Gastroesophageal sphincter (tissue), 3 donors: ENCODE results near the gene SEC61A2.

Source experiments
- EP300 ChIP-seq: sonication (generic); formaldehyde crosslinking; IDR thresholded peaks from one replicate; pipeline ENCODE4 v1.6.1; 2017; ENCODE audit warnings: antibody characterized with exemption, mild to moderate bottlenecking
- POLR2A ChIP-seq, 2 donors: fragments of 450-650 bp; IDR thresholded peaks; one replicate each; pipeline ENCODE4 v1.6.1; 2017; ENCODE audit warnings: antibody characterized with exemption in 2 of 2, mild to moderate bottlenecking in 2 of 2, moderate library complexity in 1 of 2
- TF ChIP-seq, protein P1 (sequence below), 4 experiments: fragments of 200-600 bp in 2 of 4; fragments of 450-650 bp in 2 of 4; sonication (generic) in 1 of 4; IDR thresholded peaks; one replicate each; pipeline ENCODE4 v1.5.1; 2017 to 2019; ENCODE audit warnings: antibody characterized with exemption in 4 of 4, mild to moderate bottlenecking in 2 of 4, moderate library complexity in 2 of 4

DNA sequence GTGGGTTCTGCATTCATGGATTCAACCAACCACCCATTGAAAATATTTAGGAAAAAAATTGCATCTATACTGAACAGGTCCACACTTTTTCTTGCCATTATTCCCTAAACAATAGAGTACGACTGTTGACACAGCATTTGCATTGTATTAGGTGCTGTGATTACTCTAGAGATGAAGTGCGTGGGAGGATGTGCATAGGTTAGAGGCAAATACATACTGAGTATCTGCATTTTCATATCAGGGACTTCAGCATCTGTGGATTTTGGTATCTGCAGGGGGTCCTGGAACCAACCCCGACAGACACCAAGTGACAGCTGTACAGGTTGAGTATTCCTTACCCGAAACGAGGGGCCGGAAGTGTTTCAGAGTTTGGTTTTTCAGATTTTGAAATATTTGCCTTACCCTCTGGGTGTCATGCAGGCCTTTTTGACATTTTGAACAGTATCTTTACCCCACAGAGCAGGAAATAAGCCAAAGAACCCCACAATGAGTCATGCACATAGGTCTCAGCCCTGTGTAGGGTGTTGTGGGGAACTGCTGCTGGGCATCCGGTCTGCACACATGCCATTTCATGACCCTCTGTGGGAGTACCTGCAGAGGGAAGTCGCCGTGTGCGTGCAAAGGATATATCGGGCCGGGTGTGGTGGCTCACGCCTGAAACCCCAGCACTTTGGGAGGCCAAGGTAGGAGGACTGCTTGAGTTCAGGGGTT is 51.7 kb downstream of the SEC61A2 start:
- TF ChIP-seq, protein P1, sequence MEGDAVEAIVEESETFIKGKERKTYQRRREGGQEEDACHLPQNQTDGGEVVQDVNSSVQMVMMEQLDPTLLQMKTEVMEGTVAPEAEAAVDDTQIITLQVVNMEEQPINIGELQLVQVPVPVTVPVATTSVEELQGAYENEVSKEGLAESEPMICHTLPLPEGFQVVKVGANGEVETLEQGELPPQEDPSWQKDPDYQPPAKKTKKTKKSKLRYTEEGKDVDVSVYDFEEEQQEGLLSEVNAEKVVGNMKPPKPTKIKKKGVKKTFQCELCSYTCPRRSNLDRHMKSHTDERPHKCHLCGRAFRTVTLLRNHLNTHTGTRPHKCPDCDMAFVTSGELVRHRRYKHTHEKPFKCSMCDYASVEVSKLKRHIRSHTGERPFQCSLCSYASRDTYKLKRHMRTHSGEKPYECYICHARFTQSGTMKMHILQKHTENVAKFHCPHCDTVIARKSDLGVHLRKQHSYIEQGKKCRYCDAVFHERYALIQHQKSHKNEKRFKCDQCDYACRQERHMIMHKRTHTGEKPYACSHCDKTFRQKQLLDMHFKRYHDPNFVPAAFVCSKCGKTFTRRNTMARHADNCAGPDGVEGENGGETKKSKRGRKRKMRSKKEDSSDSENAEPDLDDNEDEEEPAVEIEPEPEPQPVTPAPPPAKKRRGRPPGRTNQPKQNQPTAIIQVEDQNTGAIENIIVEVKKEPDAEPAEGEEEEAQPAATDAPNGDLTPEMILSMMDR (IDR thresholded peaks at IDR 0.05) = no peak
- TF ChIP-seq POLR2A (IDR thresholded peaks at IDR 0.05) (no peak), EP300 (no peak)
